ENCODE data around the gene OTULIN. TPM values are rescaled to one million over a fixed set of nuclear protein-coding genes. Genes with fewer than 3 reads are reported as not detected.
A peak's percentile ranks its signal among the peaks of the same experiment; 100 is the strongest.

The OTULIN gene
- total RNA-seq, 1 donor from 2014 or later, result 28.1 TPM

DNA sequence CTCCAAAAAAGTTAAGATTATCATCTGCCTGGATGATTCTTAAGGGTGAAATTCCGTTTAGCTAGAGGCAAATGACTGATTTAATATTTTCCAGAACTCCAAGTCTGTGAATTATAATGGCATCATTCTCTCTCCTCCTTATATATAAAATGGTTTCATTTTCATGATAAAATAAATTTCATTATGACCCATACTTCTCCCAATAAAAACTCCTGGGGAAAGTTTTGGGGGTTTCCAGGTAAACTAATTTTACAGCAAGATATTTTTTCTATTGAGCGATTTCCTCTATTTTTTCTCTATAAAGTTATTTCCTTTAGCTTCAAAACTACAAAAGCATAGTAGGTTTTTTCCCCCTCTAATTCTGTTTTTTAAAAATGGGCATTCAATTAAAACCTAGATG is 7.6 kb upstream of the OTULIN start:
- Histone ChIP-seq H3K27me3 (ENCODE audit: insufficient read depth, low read length) (peaks cover 8% of the 10 kb centered on the region), H2AFZ (ENCODE audit: low read depth, low read length) (no peak overlapping the region), H3K27ac (ENCODE audit: low read depth, low read length) (no peak overlapping the region), H3K79me2 (ENCODE audit: insufficient read depth, low read length) (no peaks in the 10 kb centered on the region), H3K36me3 (ENCODE audit: insufficient read depth, low read length) (no peaks in the 10 kb centered on the region), H3K4me3 (ENCODE audit: insufficient read depth, low read depth, low read length) (no peak overlapping the region), H3K4me1 (ENCODE audit: insufficient read depth, low read length) (peaks cover 4% of the 10 kb centered on the region), H3K9ac (ENCODE audit: low read length) (no peak overlapping the region), H4K20me1 (ENCODE audit: insufficient read depth, low read length) (no peaks in the 10 kb centered on the region), H3K9me3 (ENCODE audit: insufficient read depth, low read depth, low read length) (no peaks in the 10 kb centered on the region), H3K4me2 (ENCODE audit: low read length) (no peak overlapping the region)
- Mint-ChIP-seq H3K9me3 (ENCODE audit: unreplicated experiment) (no peaks in the 10 kb centered on the region), H3K4me3 (ENCODE audit: unreplicated experiment) (no peak overlapping the region), H3K27me3 (ENCODE audit: low read depth, unreplicated experiment) (peaks cover 11% of the 10 kb centered on the region), H3K4me1 (ENCODE audit: low read depth, unreplicated experiment) (peaks cover 3% of the 10 kb centered on the region), H3K36me3 (ENCODE audit: low read depth, unreplicated experiment) (no peaks in the 10 kb centered on the region), H3K27ac (ENCODE audit: unreplicated experiment) (no peak overlapping the region)
- FAIRE-seq (no peak), DNase-seq (ENCODE audit: low read depth) (no peak)
- TF ChIP-seq EZH2 (IDR thresholded peaks at IDR 0.05; ENCODE audit: insufficient read depth, low read length) (no peak), CTCF (IDR thresholded peaks at IDR 0.05; ENCODE audit: insufficient read depth, low read depth, low read length) (no peak)

DNA sequence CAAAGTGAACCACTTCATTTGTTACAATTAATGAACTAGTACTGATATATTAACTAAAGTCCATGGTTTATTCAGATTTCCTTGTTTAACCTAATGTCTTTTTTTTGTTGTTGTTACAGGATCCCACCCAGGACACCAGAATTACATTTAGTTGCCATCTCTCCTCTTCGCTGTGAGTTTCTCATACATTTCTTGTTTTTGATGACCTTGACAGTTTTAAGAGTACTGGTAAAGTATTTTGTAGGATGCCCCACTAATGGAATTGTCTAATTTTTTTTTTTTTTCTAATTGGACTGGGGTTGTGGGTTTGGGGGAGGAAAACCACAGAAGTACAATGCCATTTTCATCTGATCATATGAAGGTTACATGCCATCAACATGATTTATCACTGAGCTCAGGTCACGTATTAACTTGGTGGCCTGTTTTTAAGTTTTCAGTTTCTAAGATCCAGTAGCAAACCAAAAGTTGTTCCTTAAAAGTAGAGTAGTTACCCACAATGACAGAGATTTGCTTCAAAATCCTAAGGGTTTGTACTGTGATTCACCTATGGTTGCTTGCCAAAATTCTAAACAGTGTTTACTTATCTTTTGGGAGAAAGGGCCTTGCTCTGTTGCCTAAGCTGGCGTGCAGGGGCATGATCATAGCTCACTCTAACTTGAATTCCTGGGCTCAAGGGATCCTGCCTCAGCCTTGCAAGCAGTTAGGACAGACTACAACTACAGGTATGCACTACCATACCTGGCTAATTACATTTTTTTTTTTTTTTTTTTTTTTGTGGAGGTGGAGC is 4.5 kb upstream of the OTULIN start:
- peaks cover under 1% of the 10 kb centered on the region for H4K20me1 ChIP-seq (ENCODE audit: insufficient read depth, low read length)
- peaks cover 2% of the 10 kb centered on the region for H3K79me2 ChIP-seq (ENCODE audit: insufficient read depth, low read length)
- H3K27ac Mint-ChIP-seq (ENCODE audit: unreplicated experiment), result no peak overlapping the region
- H3K4me1 Mint-ChIP-seq (ENCODE audit: low read depth, unreplicated experiment), result peaks cover 4% of the 10 kb centered on the region
- peaks cover 12% of the 10 kb centered on the region for H3K4me1 ChIP-seq (ENCODE audit: insufficient read depth, low read length)
- no peak overlapping the region for H3K9ac ChIP-seq (ENCODE audit: low read length)
- no peaks in the 10 kb centered on the region for H3K36me3 Mint-ChIP-seq (ENCODE audit: low read depth, unreplicated experiment)
- H3K9me3 Mint-ChIP-seq (ENCODE audit: unreplicated experiment), result no peaks in the 10 kb centered on the region
- no peak overlapping the region for H3K27ac ChIP-seq (ENCODE audit: low read depth, low read length)
- no peak overlapping the region for H2AFZ ChIP-seq (ENCODE audit: low read depth, low read length)
- no peak overlapping the region for H3K4me2 ChIP-seq (ENCODE audit: low read length)
- TF ChIP-seq EZH2 (IDR thresholded peaks at IDR 0.05; ENCODE audit: insufficient read depth, low read length) (no peak), CTCF (IDR thresholded peaks at IDR 0.05; ENCODE audit: insufficient read depth, low read depth, low read length) (no peak)
- H3K4me3 Mint-ChIP-seq (ENCODE audit: unreplicated experiment), result no peak overlapping the region
- H3K27me3 Mint-ChIP-seq (ENCODE audit: low read depth, unreplicated experiment), result peaks cover 2% of the 10 kb centered on the region
- no peaks in the 10 kb centered on the region for H3K36me3 ChIP-seq (ENCODE audit: insufficient read depth, low read length)
- no peak for FAIRE-seq
- no peak overlapping the region for H3K4me3 ChIP-seq (ENCODE audit: insufficient read depth, low read depth, low read length)
- no peaks in the 10 kb centered on the region for H3K9me3 ChIP-seq (ENCODE audit: insufficient read depth, low read depth, low read length)
- DNase-seq (ENCODE audit: low read depth), result peak; percentile 71
- H3K27me3 ChIP-seq (ENCODE audit: insufficient read depth, low read length), result peaks cover 2% of the 10 kb centered on the region

DNA sequence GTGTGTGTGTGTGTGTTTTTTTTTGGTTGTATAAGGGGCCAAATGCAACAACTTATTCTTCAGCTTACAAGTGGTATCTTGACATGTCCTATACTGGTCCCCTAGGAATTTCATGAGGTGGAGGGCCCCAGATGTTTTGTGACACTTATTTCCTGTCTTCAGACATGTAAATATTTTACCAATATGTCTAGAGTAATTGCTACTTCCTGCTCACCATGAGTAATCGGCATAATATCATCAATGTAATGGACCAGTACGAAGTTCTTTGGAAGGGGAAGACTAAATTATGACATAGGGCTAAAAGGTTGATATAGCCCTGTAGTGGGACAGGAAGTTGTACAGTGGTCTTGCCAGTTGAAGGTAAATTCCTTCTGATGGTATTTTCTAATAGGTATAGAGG is 3.7 kb upstream of the OTULIN start:
- H3K4me3 Mint-ChIP-seq (ENCODE audit: unreplicated experiment), result no peak overlapping the region
- no peak for FAIRE-seq
- no peak overlapping the region for H3K9ac ChIP-seq (ENCODE audit: low read length)
- no peaks in the 10 kb centered on the region for H3K27me3 ChIP-seq (ENCODE audit: insufficient read depth, low read length)
- no peak overlapping the region for H3K27ac Mint-ChIP-seq (ENCODE audit: unreplicated experiment)
- no peaks in the 10 kb centered on the region for H3K36me3 Mint-ChIP-seq (ENCODE audit: low read depth, unreplicated experiment)
- peaks cover 10% of the 10 kb centered on the region for H3K79me2 ChIP-seq (ENCODE audit: insufficient read depth, low read length)
- no peak overlapping the region for H3K4me3 ChIP-seq (ENCODE audit: insufficient read depth, low read depth, low read length)
- no peak overlapping the region for H3K4me2 ChIP-seq (ENCODE audit: low read length)
- H3K4me1 ChIP-seq (ENCODE audit: insufficient read depth, low read length), result peaks cover 18% of the 10 kb centered on the region
- no peak for DNase-seq (ENCODE audit: low read depth)
- H3K4me1 Mint-ChIP-seq (ENCODE audit: low read depth, unreplicated experiment), result peaks cover 6% of the 10 kb centered on the region
- TF ChIP-seq EZH2 (IDR thresholded peaks at IDR 0.05; ENCODE audit: insufficient read depth, low read length), result no peak
- no peak for TF ChIP-seq CTCF (IDR thresholded peaks at IDR 0.05; ENCODE audit: insufficient read depth, low read depth, low read length)
- peaks cover 9% of the 10 kb centered on the region for H4K20me1 ChIP-seq (ENCODE audit: insufficient read depth, low read length)
- H3K9me3 ChIP-seq (ENCODE audit: insufficient read depth, low read depth, low read length), result no peaks in the 10 kb centered on the region
- H3K27me3 Mint-ChIP-seq (ENCODE audit: low read depth, unreplicated experiment), result no peaks in the 10 kb centered on the region
- no peaks in the 10 kb centered on the region for H3K9me3 Mint-ChIP-seq (ENCODE audit: unreplicated experiment)
- H3K36me3 ChIP-seq (ENCODE audit: insufficient read depth, low read length), result no peaks in the 10 kb centered on the region
- H3K27ac ChIP-seq (ENCODE audit: low read depth, low read length), result no peak overlapping the region
- no peak overlapping the region for H2AFZ ChIP-seq (ENCODE audit: low read depth, low read length)

Measured in astrocyte (in vitro differentiated cells and primary cell).